HG02981 (cell line): ENCODE measurements around the gene ZNF324B.
A peak's percentile ranks its signal among the peaks of the same experiment; 100 is the strongest.
"Not testable (repeated sequence)": the region's sequence is repeated elsewhere in the genome, so short reads cannot be mapped to it uniquely, and the experiment has no call there.

Source experiments
- ATAC-seq: cut with Tn5 transposase; IDR thresholded peaks from one replicate; pipeline ENCODE4 v1.9.1; 2021; ENCODE audit warnings: mild to moderate bottlenecking, moderate library complexity; ENCODE audit not compliant: unreplicated experiment

The ZNF324B gene

GRCh38 chr19:58451358-58452101 lies at the start of gene ZNF324B:
ZNF324B (plus strand) TSS chr19:58451622; CDS start chr19:58453702, 2,080 bp downstream.
- peak; percentile 94 for ATAC-seq

GRCh38 chr19:58401840-58402421 lies 49.5 kb upstream of the ZNF324B start:
- no peak for ATAC-seq

GRCh38 chr19:58403920-58404478 lies 47.4 kb upstream of the ZNF324B start:
- ATAC-seq, result not testable (repeated sequence)

GRCh38 chr19:58406818-58407657 lies 44.4 kb upstream of the ZNF324B start:
- no peak for ATAC-seq

GRCh38 chr19:58407658-58408151 lies 43.7 kb upstream of the ZNF324B start:
- peak; percentile 8 for ATAC-seq

- peak; percentile 94 for ATAC-seq
These were observed 43.0 kb upstream of the ZNF324B start, which contains the start of gene ZNF584 for GRCh38 chr19:58408152-58409009. ZNF584 (plus strand) TSS chr19:58408649; CDS start chr19:58409148, 499 bp downstream.

- no peak for ATAC-seq
These were observed 42.2 kb upstream of the ZNF324B start for GRCh38 chr19:58409010-58409790.

- no peak for ATAC-seq
These were observed 34.8 kb upstream of the ZNF324B start for GRCh38 chr19:58416604-58417003.

- ATAC-seq, result no peak
These were observed 34.4 kb upstream of the ZNF324B start for GRCh38 chr19:58417071-58417470.

GRCh38 chr19:58428617-58429016 lies 22.8 kb upstream of the ZNF324B start:
- ATAC-seq, result no peak

- ATAC-seq, result no peak
These were observed 21.7 kb upstream of the ZNF324B start for GRCh38 chr19:58429745-58430144.

GRCh38 chr19:58434217-58434616 lies 17.2 kb upstream of the ZNF324B start:
- no peak for ATAC-seq

- ATAC-seq, result peak; percentile 95
These were observed 11.6 kb upstream of the ZNF324B start, which contains the start of gene ZNF132 for GRCh38 chr19:58439576-58440554. ZNF132 (minus strand) TSS chr19:58440153; CDS start chr19:58439821, 332 bp downstream.

GRCh38 chr19:58440556-58440955 lies 10.9 kb upstream of the ZNF324B start:
- no peak for ATAC-seq

- not testable (repeated sequence) for ATAC-seq
These were observed 8.4 kb upstream of the ZNF324B start for GRCh38 chr19:58442986-58443385.

GRCh38 chr19:58448860-58449259 lies 2.6 kb upstream of the ZNF324B start:
- not testable (repeated sequence) for ATAC-seq

- not testable (repeated sequence) for ATAC-seq
These were observed 1.4 kb upstream of the ZNF324B start for GRCh38 chr19:58449980-58450379.

GRCh38 chr19:58450856-58451357 lies 515 bp upstream of the ZNF324B start:
- ATAC-seq, result no peak
